ENCODE data around the gene HOXB5. TPM values are rescaled to one million over a fixed set of nuclear protein-coding genes. Genes with fewer than 3 reads are reported as not detected.
A peak's percentile ranks its signal among the peaks of the same experiment; 100 is the strongest.

The HOXB5 gene
- total RNA-seq, 2 donors from 2014 or later, result 11.0 to 22.7 TPM

- Histone ChIP-seq H3K36me3 (no peaks in the 10 kb centered on the region), H3K4me3 (peak overlapping the region; percentile 62), H3K9me3 (no peaks in the 10 kb centered on the region), H3K4me1 (peaks cover 7% of the 10 kb centered on the region), H3K9ac (ENCODE audit: low read depth in 2 of 2, low read length in 2 of 2) (peak overlapping the region; percentile 65 to 70), H3K27ac (peak overlapping the region; percentile 87), H3K27me3 (no peaks in the 10 kb centered on the region)
- intact Hi-C loops (cut with DNase I), result no loop called here
- TF ChIP-seq CTCF (IDR thresholded peaks at IDR 0.05), result no peak
- no peak for DNase-seq
Observed at GRCh38 chr17:48543854-48544348, 49.7 kb downstream of the HOXB5 start.

- H3K4me3 ChIP-seq, result peak overlapping the region; percentile 62
- no peaks in the 10 kb centered on the region for H3K9me3 ChIP-seq
- no peaks in the 10 kb centered on the region for H3K27me3 ChIP-seq
- H3K36me3 ChIP-seq, result no peaks in the 10 kb centered on the region
- no peak for TF ChIP-seq CTCF (IDR thresholded peaks at IDR 0.05)
- peak; percentile 62 for DNase-seq
- intact Hi-C loops (cut with DNase I), result no loop called here
- H3K9ac ChIP-seq (ENCODE audit: low read depth in 2 of 2, low read length in 2 of 2), result peak overlapping the region; percentile 65 to 70
- peak overlapping the region; percentile 87 for H3K27ac ChIP-seq
- peaks cover 7% of the 10 kb centered on the region for H3K4me1 ChIP-seq
Observed at GRCh38 chr17:48543107-48543853, 50.3 kb downstream of the HOXB5 start.

GRCh38 chr17:48542698-48543106 lies 50.9 kb downstream of the HOXB5 start:
- no peak for DNase-seq
- no peak for TF ChIP-seq CTCF (IDR thresholded peaks at IDR 0.05)
- H3K9me3 ChIP-seq, result no peaks in the 10 kb centered on the region
- H3K27me3 ChIP-seq, result no peaks in the 10 kb centered on the region
- peak overlapping the region; percentile 65 to 70 for H3K9ac ChIP-seq (ENCODE audit: low read depth in 2 of 2, low read length in 2 of 2)
- H3K27ac ChIP-seq, result peak overlapping the region; percentile 87
- H3K4me1 ChIP-seq, result peaks cover 5% of the 10 kb centered on the region
- no peaks in the 10 kb centered on the region for H3K36me3 ChIP-seq
- intact Hi-C loops (cut with DNase I), result no loop called here
- peak overlapping the region; percentile 62 for H3K4me3 ChIP-seq

- H3K4me1 ChIP-seq, result peaks cover under 1% of the 10 kb centered on the region
- DNase-seq, result no peak
- peak overlapping the region; percentile 73 to 81 for H3K9ac ChIP-seq (ENCODE audit: low read depth in 2 of 2, low read length in 2 of 2)
Observed at GRCh38 chr17:48542114-48542656, 51.4 kb downstream of the HOXB5 start.

More at GRCh38 chr17:48542114-48542656, 51.4 kb downstream of the HOXB5 start:
- no peaks in the 10 kb centered on the region for H3K9me3 ChIP-seq
- intact Hi-C loops (cut with DNase I), result no loop called here
- TF ChIP-seq CTCF (IDR thresholded peaks at IDR 0.05), result no peak
- no peaks in the 10 kb centered on the region for H3K36me3 ChIP-seq
- H3K27ac ChIP-seq, result peak overlapping the region; percentile 87
- H3K27me3 ChIP-seq, result no peaks in the 10 kb centered on the region
- H3K4me3 ChIP-seq, result peak overlapping the region; percentile 62

All from colonic mucosa (tissue), 4 donors.